GM10248 (cell line): Measurements from ENCODE around the gene TNNT3.

Experiments used
- CTCF ChIA-PET: fragments of 300-600 bp; sonication (Branson Sonifier 250); formaldehyde crosslinking; extraction: SDS; loops from one replicate; lab custom pipeline; 2021; ENCODE audit warnings: antibody characterized with exemption; lab: Yijun Ruan, JAX
- POLR2A ChIA-PET: fragments of 350-650 bp; sonication (Branson Sonifier 250); formaldehyde crosslinking; extraction: SDS; loops from one replicate; lab custom pipeline; 2020; ENCODE audit warnings: antibody characterized with exemption; lab: Yijun Ruan, JAX
- DNase-seq: peaks from one replicate; pipeline ENCODE4 v3.0.0; 2012; ENCODE audit errors: extremely low spot score
- TF ChIP-seq, protein P1 (sequence below): IDR thresholded peaks from 2 replicates; pipeline ENCODE4 v1.5.1; 2012; ENCODE audit warnings: mild to moderate bottlenecking, low read depth; ENCODE audit errors: extremely low read depth, missing control alignments, control extremely low read depth

TNNT3 gene

DNA sequence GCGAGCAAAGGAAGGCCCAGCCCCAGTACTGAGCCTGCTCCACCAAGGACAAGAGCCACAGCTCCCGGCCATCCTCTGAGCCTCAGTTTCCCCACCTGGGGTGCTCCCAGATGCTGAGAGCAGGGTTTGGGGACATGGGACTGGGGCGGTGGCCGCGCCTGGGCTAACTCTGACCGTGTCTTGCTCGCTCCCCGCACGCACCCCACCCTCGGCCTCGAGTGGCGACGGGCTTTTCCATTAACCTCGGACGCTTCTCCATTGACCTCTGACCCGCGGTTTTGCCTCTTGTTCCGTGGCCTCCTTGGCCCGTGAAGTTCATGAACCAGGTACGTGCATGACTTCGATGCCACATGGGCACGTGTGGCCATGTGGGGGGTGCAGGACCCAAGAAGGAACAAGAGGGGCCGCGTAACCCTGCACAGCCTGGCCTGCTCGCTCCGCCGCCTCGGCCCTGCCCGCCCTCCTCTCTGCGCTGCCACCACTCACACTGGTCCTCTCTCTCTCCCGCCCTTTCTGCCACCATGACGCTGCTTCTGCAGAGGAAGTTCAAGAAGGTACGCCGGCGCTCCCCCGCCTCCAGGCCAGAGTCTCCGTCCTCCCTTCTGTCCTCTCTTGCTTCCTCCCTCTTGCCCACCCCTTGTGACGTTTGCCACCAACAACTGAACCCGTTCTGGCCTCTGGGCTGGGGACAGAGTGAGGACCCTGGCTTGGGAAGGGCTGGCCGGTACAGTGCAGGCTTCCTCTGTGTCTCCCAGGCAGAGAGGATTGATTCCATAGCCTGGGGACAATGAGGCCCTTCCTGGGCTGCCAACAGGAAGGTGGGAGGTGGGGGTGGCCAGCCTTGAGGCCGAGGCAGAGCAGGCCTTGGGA, 6.9 kb downstream of the TNNT3 start:
- TF ChIP-seq, protein P1, sequence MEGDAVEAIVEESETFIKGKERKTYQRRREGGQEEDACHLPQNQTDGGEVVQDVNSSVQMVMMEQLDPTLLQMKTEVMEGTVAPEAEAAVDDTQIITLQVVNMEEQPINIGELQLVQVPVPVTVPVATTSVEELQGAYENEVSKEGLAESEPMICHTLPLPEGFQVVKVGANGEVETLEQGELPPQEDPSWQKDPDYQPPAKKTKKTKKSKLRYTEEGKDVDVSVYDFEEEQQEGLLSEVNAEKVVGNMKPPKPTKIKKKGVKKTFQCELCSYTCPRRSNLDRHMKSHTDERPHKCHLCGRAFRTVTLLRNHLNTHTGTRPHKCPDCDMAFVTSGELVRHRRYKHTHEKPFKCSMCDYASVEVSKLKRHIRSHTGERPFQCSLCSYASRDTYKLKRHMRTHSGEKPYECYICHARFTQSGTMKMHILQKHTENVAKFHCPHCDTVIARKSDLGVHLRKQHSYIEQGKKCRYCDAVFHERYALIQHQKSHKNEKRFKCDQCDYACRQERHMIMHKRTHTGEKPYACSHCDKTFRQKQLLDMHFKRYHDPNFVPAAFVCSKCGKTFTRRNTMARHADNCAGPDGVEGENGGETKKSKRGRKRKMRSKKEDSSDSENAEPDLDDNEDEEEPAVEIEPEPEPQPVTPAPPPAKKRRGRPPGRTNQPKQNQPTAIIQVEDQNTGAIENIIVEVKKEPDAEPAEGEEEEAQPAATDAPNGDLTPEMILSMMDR: no peak
- no peak for DNase-seq
- ChIA-PET CTCF (interaction anchor here (1.0 to 1.8 kb wide), 2 partner anchors 9 to 44 kb away, joined by 3 to 6 read pairs; no protein-coding TSS in a partner anchor), POLR2A (no interaction called here)

DNA sequence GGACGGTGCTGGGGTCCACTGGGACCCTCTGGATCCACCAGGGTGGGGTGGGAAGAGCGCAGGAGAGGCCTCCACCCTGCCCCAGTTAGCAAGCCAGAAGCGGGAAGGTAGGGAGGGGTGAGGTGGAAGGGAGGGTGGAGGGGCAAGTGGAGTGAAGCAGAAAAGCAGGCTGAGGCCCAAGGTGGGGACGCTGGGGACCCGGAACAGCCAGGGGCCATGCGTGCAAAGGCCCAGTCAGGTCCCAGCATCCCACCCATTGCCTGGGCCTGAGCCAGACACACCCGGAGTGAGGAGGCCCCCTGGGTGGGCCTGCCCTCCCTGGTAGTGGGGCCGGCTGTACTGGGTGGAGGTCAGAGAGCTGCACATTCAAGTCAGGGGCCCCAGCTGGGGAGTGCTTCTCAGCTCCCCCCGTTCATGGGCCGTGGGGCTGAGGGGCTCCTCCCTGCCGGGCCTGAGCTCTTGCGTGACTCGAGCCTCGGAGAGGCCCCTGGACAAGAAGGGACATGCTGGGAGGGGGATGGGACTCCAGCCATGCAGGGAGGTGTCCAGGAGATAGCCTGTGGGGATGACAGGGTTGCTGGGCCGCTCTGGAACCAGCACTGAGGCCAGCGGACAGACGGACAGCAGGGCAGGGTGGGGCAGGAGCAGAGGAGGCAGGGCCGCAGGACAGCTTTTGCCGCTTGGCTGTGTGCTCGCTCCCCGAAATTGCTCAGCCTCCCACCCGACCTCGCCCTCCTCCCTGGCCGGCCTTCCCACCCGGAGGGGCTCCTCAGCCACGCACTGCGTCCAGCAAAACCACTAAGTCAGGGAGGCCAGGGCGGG, 7.7 kb downstream of the TNNT3 start:
- TF ChIP-seq, protein P1: no peak
- ChIA-PET CTCF (interaction anchor here (1.0 kb wide), 1 partner anchor 9 kb away, joined by 3 read pairs; no protein-coding TSS in a partner anchor), POLR2A (interaction anchor here (0.6 kb wide), 1 partner anchor 18 kb away, joined by 3 read pairs; no protein-coding TSS in a partner anchor)
- no peak for DNase-seq

DNA sequence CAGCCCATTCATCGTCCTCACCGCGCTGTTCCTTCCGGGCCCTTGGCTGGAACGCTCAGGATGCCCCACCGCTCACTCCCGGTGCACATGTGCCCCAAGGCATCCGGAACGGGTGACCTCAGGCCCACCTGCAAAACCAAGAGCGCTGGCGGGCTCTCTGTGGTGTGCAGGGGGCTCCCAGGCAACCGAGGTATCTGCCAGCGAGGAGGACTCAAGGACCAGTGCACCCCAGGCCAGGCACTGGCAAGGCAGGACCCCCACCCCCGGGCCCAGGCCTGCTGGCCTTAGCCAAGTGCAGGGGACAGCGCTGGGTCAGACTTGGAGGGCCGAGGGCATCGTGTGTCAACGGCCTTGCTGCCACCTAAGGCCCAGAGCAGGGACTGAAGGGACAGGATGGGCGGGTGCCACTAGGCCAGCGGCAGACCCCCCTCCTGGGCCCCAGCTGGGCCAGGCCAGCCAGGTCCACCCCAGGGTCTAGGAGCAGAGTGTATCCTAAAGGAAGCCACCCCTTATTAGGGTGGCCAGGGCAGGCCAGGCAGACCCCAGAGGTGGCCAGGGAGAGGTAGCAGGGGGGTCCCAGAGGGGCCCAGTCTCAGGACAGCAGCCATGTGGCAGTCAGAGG, 8.5 kb downstream of the TNNT3 start:
- ChIA-PET CTCF (interaction anchor here (1.0 kb wide), 1 partner anchor 8 kb away, joined by 3 read pairs; no protein-coding TSS in a partner anchor), POLR2A (interaction anchor here (0.6 kb wide), 1 partner anchor 19 kb away, joined by 3 read pairs; no protein-coding TSS in a partner anchor)
- TF ChIP-seq, protein P1: no peak
- DNase-seq: no peak

DNA sequence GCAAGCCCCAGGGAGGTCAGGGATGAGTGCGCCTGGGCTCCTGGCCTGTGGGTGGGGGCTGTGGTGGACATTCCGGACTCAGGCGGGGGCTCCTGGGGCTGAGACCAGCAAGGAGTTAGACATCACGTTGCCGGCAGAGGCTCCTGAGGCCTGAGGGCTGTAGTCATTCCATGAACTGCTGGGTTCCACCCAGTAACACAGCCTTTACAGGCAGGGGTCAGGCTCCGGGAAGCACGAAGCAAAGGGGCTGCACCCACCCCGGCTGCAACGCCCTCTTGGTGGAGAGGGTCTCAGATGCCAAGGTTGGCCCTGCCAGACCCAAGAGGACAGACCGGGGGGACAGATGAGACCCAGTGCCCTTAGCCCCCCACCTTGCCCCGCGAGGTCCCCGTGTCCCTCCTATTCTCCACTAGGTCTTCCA, 9.0 kb downstream of the TNNT3 start:
- DNase-seq: no peak
- CTCF ChIA-PET: no interaction called here
- TF ChIP-seq, protein P1: no peak
- POLR2A ChIA-PET: no interaction called here

DNA sequence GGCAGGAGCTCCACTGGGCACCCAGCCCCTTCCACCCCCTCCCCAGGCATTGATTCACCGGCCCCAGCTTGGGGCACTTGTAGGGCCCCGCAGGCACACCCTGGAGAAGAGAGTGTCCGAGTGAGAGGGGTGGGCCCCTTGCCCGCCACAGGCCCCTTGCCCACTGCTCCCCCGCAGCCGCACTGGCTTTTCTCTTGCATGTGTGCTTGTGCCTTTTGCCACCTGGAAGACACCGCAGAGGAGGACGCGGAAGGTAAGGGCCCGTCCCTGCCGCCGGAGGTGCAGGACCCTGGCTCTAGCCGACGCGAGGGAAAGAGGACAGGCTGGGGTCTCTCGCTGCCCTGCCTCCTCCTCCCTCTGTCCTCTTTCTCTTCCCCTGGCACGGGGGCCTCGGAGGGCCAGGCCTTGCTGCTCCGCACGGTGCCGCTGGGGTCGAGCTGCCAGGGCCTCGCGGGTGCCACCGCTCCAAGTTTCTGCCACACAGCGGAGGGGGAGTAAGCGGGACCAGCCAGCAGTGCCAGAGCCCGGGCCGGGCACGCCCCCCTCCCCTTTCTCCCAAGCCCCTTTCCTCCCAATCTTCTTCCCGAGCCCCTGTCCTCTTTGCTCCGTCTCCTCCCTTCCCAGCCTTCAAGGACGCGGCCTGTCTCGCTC, 9.5 kb downstream of the TNNT3 start:
- TF ChIP-seq, protein P1: no peak
- ChIA-PET CTCF (no interaction called here), POLR2A (no interaction called here)
- DNase-seq: no peak
